Measurements from ENCODE around the gene ANKRD50.

- TF ChIP-seq POLR2A (IDR thresholded peaks at IDR 0.05; ENCODE audit: low read length) (no peak), GATA1 (IDR thresholded peaks at IDR 0.05; ENCODE audit: low read depth, low read length) (no peak)
Observed at GRCh38 chr4:124753941-124754581, 41.5 kb upstream of the ANKRD50 start.

Measured in erythroblast (primary cell).